ENCODE data around the gene COL5A1. TPM values are rescaled to one million over a fixed set of nuclear protein-coding genes. Genes with fewer than 3 reads are reported as not detected.

COL5A1 gene
- total RNA-seq, 1 experiment from 2014 or later, result not detected

- POLR2A ChIA-PET, result no interaction called here
- Mint-ChIP-seq H3K9me3 (ENCODE audit: unreplicated experiment) (no peaks in the 10 kb centered on the region), H3K4me1 (ENCODE audit: insufficient read depth, unreplicated experiment) (peaks cover 19% of the 10 kb centered on the region), H3K27me3 (ENCODE audit: insufficient read depth, unreplicated experiment) (no peaks in the 10 kb centered on the region), H3K4me3 (ENCODE audit: unreplicated experiment) (no peak overlapping the region), H3K36me3 (ENCODE audit: insufficient read depth, unreplicated experiment) (no peaks in the 10 kb centered on the region), H3K27ac (ENCODE audit: low read depth, unreplicated experiment) (no peak overlapping the region)
- intact Hi-C loops (cut with micrococcal nuclease), result no loop called here
- no peak for TF ChIP-seq CTCF (IDR thresholded peaks at IDR 0.05; ENCODE audit: unreplicated experiment)
- CTCF ChIA-PET, result no interaction called here
- no TSS peak for BruUV-seq (replicated peaks)
- DNase-seq (ENCODE audit: unreplicated experiment), result no peak
Observed at GRCh38 chr9:134658378-134658955, 16.9 kb downstream of the COL5A1 start.

DNA sequence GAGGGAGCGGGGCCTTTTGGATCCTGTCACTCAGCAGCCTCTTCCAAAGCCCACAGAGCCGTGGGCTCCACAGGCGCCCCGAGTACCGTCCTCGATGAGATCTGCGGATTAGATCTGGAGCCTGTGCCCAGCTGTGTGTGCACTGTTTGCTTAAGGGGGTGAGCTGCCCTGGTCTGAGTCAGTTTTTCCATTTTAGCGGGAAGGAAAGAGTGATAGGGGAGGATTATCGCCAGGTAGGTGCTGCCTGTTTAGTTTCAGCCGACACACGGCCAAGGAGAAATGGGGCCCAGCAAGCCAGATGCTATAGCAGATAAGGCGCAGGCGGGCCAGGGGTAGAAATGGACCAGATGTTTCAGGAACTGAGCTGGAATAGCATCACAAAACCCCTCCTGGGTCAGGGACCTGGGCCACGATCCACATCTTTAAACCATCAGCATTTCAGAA is 18.1 kb downstream of the COL5A1 start:
- Mint-ChIP-seq H3K27me3 (ENCODE audit: insufficient read depth, unreplicated experiment) (no peaks in the 10 kb centered on the region), H3K36me3 (ENCODE audit: insufficient read depth, unreplicated experiment) (no peaks in the 10 kb centered on the region), H3K4me1 (ENCODE audit: insufficient read depth, unreplicated experiment) (peaks cover 19% of the 10 kb centered on the region), H3K27ac (ENCODE audit: low read depth, unreplicated experiment) (no peak overlapping the region), H3K9me3 (ENCODE audit: unreplicated experiment) (no peaks in the 10 kb centered on the region), H3K4me3 (ENCODE audit: unreplicated experiment) (no peak overlapping the region)
- intact Hi-C loops (cut with micrococcal nuclease), result no loop called here
- CTCF ChIA-PET, result interaction anchor here (0.6 kb wide), 1 partner anchor 130 kb away, joined by 4 read pairs; no protein-coding TSS in a partner anchor
- no peak for TF ChIP-seq CTCF (IDR thresholded peaks at IDR 0.05; ENCODE audit: unreplicated experiment)
- BruUV-seq (replicated peaks), result no TSS peak
- DNase-seq (ENCODE audit: unreplicated experiment), result no peak
- POLR2A ChIA-PET, result no interaction called here

GRCh38 chr9:134660407-134660806 is 18.8 kb downstream of the COL5A1 start:
- peaks cover 19% of the 10 kb centered on the region for H3K4me1 Mint-ChIP-seq (ENCODE audit: insufficient read depth, unreplicated experiment)
- no peak overlapping the region for H3K4me3 Mint-ChIP-seq (ENCODE audit: unreplicated experiment)

GRCh38 chr9:134661299-134661698 is 19.7 kb downstream of the COL5A1 start:
- POLR2A ChIA-PET, result interaction anchor here (0.8 kb wide), 1 partner anchor 15 kb away, joined by 3 read pairs; no protein-coding TSS in a partner anchor
- Mint-ChIP-seq H3K4me3 (ENCODE audit: unreplicated experiment) (no peak overlapping the region), H3K27me3 (ENCODE audit: insufficient read depth, unreplicated experiment) (no peaks in the 10 kb centered on the region), H3K4me1 (ENCODE audit: insufficient read depth, unreplicated experiment) (peaks cover 19% of the 10 kb centered on the region), H3K36me3 (ENCODE audit: insufficient read depth, unreplicated experiment) (no peaks in the 10 kb centered on the region), H3K9me3 (ENCODE audit: unreplicated experiment) (no peaks in the 10 kb centered on the region), H3K27ac (ENCODE audit: low read depth, unreplicated experiment) (peak overlapping the region; percentile 50)
- no peak for TF ChIP-seq CTCF (IDR thresholded peaks at IDR 0.05; ENCODE audit: unreplicated experiment)
- no TSS peak for BruUV-seq (replicated peaks)
- intact Hi-C loops (cut with micrococcal nuclease), result no loop called here
- no peak for DNase-seq (ENCODE audit: unreplicated experiment)
- CTCF ChIA-PET, result interaction anchor here (0.7 to 1.2 kb wide), 4 partner anchors 11 to 198 kb away, joined by 3 to 5 read pairs (median 4); no protein-coding TSS in a partner anchor

More at GRCh38 chr9:134660407-134660806, 18.8 kb downstream of the COL5A1 start:
- Mint-ChIP-seq H3K36me3 (ENCODE audit: insufficient read depth, unreplicated experiment) (no peaks in the 10 kb centered on the region), H3K27me3 (ENCODE audit: insufficient read depth, unreplicated experiment) (no peaks in the 10 kb centered on the region), H3K27ac (ENCODE audit: low read depth, unreplicated experiment) (no peak overlapping the region), H3K9me3 (ENCODE audit: unreplicated experiment) (no peaks in the 10 kb centered on the region)
- no peak for DNase-seq (ENCODE audit: unreplicated experiment)
- TF ChIP-seq CTCF (IDR thresholded peaks at IDR 0.05; ENCODE audit: unreplicated experiment), result peak; percentile 55
- intact Hi-C loops (cut with micrococcal nuclease), result no loop called here
- ChIA-PET CTCF (interaction anchor here (0.6 to 1.1 kb wide), 4 partner anchors 37 to 198 kb away, joined by 3 to 5 read pairs (median 4); no protein-coding TSS in a partner anchor), POLR2A (interaction anchor here (0.8 kb wide), 1 partner anchor 11 kb away, joined by 3 read pairs; no protein-coding TSS in a partner anchor)
- BruUV-seq (replicated peaks), result no TSS peak

Data from MCF 10A (cell line).